Transverse colon (tissue), 4 donors: ENCODE measurements around the gene MFSD8.

Experiments
- EP300 ChIP-seq: sonication (generic); formaldehyde crosslinking; IDR thresholded peaks from one replicate; pipeline ENCODE4 v1.6.1; 2017; ENCODE audit warnings: antibody characterized with exemption, low read depth
- POLR2A ChIP-seq: fragments of 450-650 bp; IDR thresholded peaks from one replicate; pipeline ENCODE4 v1.6.1; 2016; ENCODE audit warnings: antibody characterized with exemption, mild to moderate bottlenecking, moderate library complexity
- POLR2AphosphoS5 ChIP-seq, 3 donors: sonication (generic); formaldehyde crosslinking; IDR thresholded peaks; one replicate each; pipeline ENCODE4 v1.6.1; 2016; ENCODE audit warnings: antibody characterized with exemption in 3 of 3
- TF ChIP-seq, protein P1 (sequence below), 5 experiments: fragments of 200-600 bp in 3 of 5; fragments of 450-650 bp in 2 of 5; sonication (generic) in 3 of 5; IDR thresholded peaks; 1 replicate in 2 of 5; 2 replicates in 3 of 5; pipeline ENCODE4 v1.5.1; 2016 to 2017; ENCODE audit warnings: antibody characterized with exemption in 5 of 5, inconsistent platforms in 3 of 5, mild to moderate bottlenecking in 2 of 5, moderate library complexity in 1 of 5

DNA sequence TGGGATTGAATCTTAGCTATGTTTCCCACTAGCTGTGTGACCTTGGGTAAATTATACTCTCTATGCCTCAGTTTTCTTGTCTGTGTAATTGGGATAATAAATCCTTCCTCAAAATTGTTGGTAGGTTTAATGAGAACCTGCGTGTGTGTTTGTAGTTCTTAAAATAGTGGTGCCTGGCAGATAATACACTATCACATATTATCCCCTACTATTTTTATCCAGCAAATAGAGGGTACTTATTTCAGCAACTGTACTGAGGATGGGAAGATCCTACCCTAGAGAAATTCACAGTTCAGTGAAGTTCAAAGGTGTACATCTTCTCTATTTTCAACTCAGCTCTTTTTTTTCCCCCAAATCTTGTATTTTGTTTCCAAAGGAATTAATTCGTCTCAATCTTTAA, 17.5 kb upstream of the MFSD8 start:
- no peak for TF ChIP-seq POLR2AphosphoS5 (IDR thresholded peaks at IDR 0.05)
- TF ChIP-seq, protein P1, sequence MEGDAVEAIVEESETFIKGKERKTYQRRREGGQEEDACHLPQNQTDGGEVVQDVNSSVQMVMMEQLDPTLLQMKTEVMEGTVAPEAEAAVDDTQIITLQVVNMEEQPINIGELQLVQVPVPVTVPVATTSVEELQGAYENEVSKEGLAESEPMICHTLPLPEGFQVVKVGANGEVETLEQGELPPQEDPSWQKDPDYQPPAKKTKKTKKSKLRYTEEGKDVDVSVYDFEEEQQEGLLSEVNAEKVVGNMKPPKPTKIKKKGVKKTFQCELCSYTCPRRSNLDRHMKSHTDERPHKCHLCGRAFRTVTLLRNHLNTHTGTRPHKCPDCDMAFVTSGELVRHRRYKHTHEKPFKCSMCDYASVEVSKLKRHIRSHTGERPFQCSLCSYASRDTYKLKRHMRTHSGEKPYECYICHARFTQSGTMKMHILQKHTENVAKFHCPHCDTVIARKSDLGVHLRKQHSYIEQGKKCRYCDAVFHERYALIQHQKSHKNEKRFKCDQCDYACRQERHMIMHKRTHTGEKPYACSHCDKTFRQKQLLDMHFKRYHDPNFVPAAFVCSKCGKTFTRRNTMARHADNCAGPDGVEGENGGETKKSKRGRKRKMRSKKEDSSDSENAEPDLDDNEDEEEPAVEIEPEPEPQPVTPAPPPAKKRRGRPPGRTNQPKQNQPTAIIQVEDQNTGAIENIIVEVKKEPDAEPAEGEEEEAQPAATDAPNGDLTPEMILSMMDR (IDR thresholded peaks at IDR 0.05), result no peak
- no peak for TF ChIP-seq POLR2A
- TF ChIP-seq EP300, result no peak
